Hair follicular keratinocyte (primary cell): ENCODE measurements around the gene CSAG3. TPM values are rescaled to one million over a fixed set of nuclear protein-coding genes. Genes with fewer than 3 reads are reported as not detected.

Experiments used
- total RNA-seq: library from RNA; depleted of rRNA; stranded (reverse); fragments of >200 nt; gene quantifications from 2 replicates; pipeline ENCODE4 v1.2.3, GENCODE V29; 2015

Gene CSAG3
- total RNA-seq = not detected in 2 replicates

DNA sequence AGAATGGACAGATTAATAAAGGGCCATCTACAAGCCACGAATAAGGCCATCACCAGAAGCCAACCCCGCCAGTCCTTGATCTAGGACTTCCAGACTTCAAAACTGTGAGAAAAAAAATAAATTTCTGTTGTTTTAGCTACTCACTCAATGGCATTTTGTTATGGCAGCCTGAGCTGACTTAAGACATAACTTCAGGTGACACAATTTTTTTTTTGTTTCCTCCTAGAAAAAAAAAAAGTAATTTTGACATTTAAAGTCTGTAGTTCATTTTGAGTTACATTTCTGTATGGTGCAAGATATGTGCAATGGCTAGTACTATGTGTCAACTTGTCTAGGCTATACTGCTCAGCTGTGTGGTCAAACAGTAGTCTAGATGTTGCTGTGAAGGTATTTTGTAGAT is at the start of gene CSAG3:
TSS of gene CSAG3 (plus strand) at position 301 of the 400 bp plus-strand sequence.

DNA sequence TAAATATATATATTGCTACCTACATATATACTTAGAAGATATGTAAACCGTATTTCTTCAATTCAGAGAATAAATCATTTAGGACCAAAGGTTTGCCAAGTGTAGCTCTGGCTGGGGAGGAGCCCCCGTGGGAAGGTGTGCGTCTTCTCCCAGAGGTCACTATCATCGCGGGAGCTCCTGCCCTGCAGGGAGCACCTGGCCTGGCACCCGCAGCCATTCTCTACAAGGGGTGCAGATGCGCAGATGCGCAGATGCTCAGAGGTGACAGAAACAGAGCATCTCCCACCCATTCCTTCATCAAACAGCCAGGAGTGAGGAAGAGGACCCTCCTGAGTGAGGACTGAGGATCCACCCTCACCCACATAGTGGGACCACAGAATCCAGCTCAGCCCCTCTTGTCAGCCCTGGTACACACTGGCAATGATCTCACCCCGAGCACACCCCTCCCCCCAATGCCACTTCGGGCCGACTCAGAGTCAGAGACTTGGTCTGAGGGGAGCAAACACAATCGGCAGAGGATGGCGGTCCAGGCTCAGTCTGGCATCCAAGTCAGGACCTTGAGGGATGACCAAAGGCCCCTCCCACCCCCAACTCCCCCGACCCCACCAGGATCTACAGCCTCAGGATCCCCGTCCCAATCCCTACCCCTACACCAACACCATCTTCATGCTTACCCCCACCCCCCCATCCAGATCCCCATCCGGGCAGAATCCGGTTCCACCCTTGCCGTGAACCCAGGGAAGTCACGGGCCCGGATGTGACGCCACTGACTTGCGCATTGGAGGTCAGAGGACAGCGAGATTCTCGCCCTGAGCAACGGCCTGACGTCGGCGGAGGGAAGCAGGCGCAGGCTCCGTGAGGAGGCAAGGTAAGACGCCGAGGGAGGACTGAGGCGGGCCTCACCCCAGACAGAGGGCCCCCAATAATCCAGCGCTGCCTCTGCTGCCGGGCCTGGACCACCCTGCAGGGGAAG is 44.9 kb upstream of the CSAG3 start, which contains the start of gene MAGEA2B:
TSS of gene MAGEA2B (plus strand) at position 814 of the 973 bp plus-strand sequence. CDS start 2,479 bp downstream, outside the sequence.

DNA sequence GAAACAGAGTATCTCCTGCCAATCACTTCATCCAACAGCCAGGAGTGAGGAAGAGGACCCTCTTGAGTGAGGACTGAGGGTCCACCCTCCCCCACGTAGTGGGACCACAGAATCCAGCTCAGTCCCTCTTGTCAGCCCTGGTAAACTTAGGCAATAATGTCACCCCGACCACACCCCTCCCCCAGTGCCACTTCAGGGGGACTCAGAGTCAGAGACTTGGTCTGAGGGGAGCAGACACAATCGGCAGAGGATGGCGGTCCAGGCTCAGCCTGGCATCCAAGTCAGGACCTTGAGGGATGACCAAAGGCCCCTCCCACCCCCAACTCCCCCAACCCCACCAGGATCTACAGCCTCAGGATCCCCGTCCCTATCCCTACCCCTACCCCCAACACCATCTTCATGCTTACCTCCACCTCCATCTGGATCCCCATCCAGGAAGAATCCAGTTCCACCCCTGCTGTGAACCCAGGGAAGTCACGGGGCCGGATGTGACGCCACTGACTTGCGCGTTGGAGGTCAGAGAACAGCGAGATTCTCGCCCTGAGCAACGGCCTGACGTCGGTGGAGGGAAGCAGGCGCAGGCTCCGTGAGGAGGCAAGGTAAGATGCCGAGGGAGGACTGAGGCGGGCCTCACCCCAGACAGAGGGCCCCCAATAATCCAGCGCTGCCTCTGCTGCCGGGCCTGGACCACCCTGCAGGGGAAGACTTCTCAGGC is 25.6 kb upstream of the CSAG3 start, which contains the start of the genes CSAG1 and MAGEA12:
TSS of gene CSAG1 (minus strand) at position 461 of the 715 bp plus-strand sequence. CDS start 1,261 bp downstream, outside the sequence.
TSS of gene MAGEA12 (plus strand) at position 497 of the 715 bp plus-strand sequence. CDS start 2,405 bp downstream, outside the sequence.

DNA sequence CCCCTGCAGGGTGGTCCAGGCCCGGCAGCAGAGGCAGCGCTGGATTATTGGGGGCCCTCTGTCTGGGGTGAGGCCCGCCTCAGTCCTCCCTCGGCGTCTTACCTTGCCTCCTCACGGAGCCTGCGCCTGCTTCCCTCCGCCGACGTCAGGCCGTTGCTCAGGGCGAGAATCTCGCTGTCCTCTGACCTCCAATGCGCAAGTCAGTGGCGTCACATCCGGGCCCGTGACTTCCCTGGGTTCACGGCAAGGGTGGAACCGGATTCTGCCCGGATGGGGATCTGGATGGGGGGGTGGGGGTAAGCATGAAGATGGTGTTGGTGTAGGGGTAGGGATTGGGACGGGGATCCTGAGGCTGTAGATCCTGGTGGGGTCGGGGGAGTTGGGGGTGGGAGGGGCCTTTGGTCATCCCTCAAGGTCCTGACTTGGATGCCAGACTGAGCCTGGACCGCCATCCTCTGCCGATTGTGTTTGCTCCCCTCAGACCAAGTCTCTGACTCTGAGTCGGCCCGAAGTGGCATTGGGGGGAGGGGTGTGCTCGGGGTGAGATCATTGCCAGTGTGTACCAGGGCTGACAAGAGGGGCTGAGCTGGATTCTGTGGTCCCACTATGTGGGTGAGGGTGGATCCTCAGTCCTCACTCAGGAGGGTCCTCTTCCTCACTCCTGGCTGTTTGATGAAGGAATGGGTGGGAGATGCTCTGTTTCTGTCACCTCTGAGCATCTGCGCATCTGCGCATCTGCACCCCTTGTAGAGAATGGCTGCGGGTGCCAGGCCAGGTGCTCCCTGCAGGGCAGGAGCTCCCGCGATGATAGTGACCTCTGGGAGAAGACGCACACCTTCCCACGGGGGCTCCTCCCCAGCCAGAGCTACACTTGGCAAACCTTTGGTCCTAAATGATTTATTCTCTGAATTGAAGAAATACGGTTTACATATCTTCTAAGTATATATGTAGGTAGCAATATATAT is 5.0 kb upstream of the CSAG3 start, which contains the start of gene MAGEA2:
TSS of gene MAGEA2 (minus strand) at position 157 of the 965 bp plus-strand sequence. CDS start 2,479 bp downstream, outside the sequence.

DNA sequence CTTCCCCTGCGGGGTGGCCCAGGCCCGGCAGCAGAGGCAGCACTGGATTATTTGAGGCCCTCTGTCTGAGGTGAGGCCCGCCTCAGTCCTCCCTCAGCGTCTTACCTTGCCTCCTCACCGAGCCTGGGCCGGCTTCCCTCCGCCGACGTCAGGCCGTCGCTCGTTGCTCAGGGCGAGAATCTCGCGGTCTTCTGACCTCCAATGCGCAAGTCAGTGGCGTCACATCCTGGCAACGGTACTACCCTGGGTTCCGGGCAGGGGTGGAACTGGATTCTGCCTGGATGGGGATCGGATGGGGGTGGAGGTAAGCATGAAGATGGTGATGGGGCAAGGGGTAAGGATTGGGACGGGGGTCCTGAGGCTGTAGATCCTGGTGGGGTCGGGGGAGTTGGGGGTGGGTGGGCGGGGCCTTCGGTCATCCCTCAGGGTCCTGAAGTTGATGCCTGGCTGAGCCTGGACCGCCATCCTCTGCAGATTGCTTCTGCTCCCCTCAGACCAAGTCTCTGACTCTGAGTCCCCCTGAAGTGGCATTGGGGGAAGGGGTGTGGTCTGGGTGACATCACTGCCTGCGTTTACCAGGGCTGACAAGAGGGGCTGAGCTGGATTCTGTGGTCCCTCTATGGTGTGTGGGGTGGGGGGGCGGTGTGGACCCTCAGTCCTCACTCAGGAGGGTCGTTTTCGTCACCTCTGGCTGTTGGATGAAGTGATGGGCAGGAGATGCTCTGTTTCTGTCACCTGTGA is 10.7 kb downstream of the CSAG3 start, which contains the start of gene MAGEA6:
TSS of gene MAGEA6 (minus strand) at position 141 of the 741 bp plus-strand sequence. CDS start 2,039 bp downstream, outside the sequence.

Other genes with a start within 250 kb of the CSAG3 start
- not detected in 2 replicates for gene GABRQ, start 121.3 kb upstream of the CSAG3 start, total RNA-seq
- not detected in 2 replicates for gene MAGEA3, start 60.4 kb upstream of the CSAG3 start, total RNA-seq
- not detected in 2 replicates for gene CSAG2, start 49.9 kb upstream of the CSAG3 start, total RNA-seq
- not detected in 2 replicates for gene MAGEA2B, start 44.6 kb upstream of the CSAG3 start, total RNA-seq
- not detected in 2 replicates for gene CSAG1, start 25.5 kb upstream of the CSAG3 start, total RNA-seq
- not detected in 2 replicates for gene MAGEA12, start 25.5 kb upstream of the CSAG3 start, total RNA-seq
- gene MAGEA2, start 5.4 kb upstream of the CSAG3 start, total RNA-seq = not detected in 2 replicates
- not detected in 2 replicates for gene MAGEA6, start 10.5 kb downstream of the CSAG3 start, total RNA-seq
- gene CETN2, start 71.5 kb downstream of the CSAG3 start, total RNA-seq = 46.8 and 51.5 TPM in 2 replicates
- 32.7 and 44.9 TPM in 2 replicates for gene NSDHL, start 71.8 kb downstream of the CSAG3 start, total RNA-seq
- 7.9 and 25.1 TPM in 2 replicates for gene ZNF185, start 138.8 kb downstream of the CSAG3 start, total RNA-seq
- gene PNMA5, start 234.9 kb downstream of the CSAG3 start, total RNA-seq = not detected in 2 replicates